CD4-positive, CD25-positive, alpha-beta regulatory T cell (primary cell): ENCODE results near the gene PHLDA1. TPM values are rescaled to one million over a fixed set of nuclear protein-coding genes. Genes with fewer than 3 reads are reported as not detected.

Experiments used
- ATAC-seq, 2 donors: fragments of 150-1000 bp; cut with Tn5 transposase; one replicate each; pipeline ENCODE4 v1.10.0; 2021; ENCODE audit warnings: low read depth in 2 of 2, moderate number of reproducible peaks in 2 of 2, moderate library complexity in 1 of 2
- DNase-seq, 3 donors: peaks; one replicate each; pipeline versions ENCODE4 v3.0.0 to v3.0.0-alpha.2; 2012 to 2022; ENCODE audit warnings: mixed read lengths in 1 of 3
- H3K27ac ChIP-seq: one replicate; pipeline ENCODE4 v1.7.0; 2013; ENCODE audit warnings: mild to moderate bottlenecking, low read length; ENCODE audit not compliant: insufficient read depth, poor library complexity, severe bottlenecking
- H3K27me3 ChIP-seq: one replicate; pipeline ENCODE4 v1.7.0; 2013; ENCODE audit warnings: low read length; ENCODE audit not compliant: control insufficient read depth, insufficient read depth
- H3K36me3 ChIP-seq: one replicate; pipeline ENCODE4 v1.7.0; 2013; ENCODE audit warnings: mild to moderate bottlenecking, low read length, moderate library complexity; ENCODE audit not compliant: control insufficient read depth, insufficient read depth
- H3K4me1 ChIP-seq: 2 replicates; pipeline ENCODE4 v1.7.0; 2013; ENCODE audit warnings: mild to moderate bottlenecking, low read length; ENCODE audit not compliant: insufficient read depth, control insufficient read depth, poor library complexity, severe bottlenecking
- H3K4me3 ChIP-seq: one replicate; pipeline ENCODE4 v1.7.0; 2013; ENCODE audit warnings: low read depth, mild to moderate bottlenecking, low read length, moderate library complexity
- H3K9me3 ChIP-seq, 2 experiments: 1 replicate in 1 of 2; 2 replicates in 1 of 2; pipeline ENCODE4 v1.7.0; 2013; ENCODE audit warnings: low read length in 2 of 2, mild to moderate bottlenecking in 1 of 2, moderate library complexity in 1 of 2; ENCODE audit not compliant: control insufficient read depth in 2 of 2
- H3K27ac Mint-ChIP-seq, 3 donors: one replicate each; pipeline ENCODE4 v1.8.0; 2020 to 2022; ENCODE audit warnings: mild to moderate bottlenecking in 3 of 3, mixed read lengths in 3 of 3, moderate library complexity in 2 of 3
- H3K27me3 Mint-ChIP-seq: one replicate; pipeline ENCODE4 v1.8.0; 2022; ENCODE audit warnings: mild to moderate bottlenecking, mixed read lengths
- H3K36me3 Mint-ChIP-seq: one replicate; pipeline ENCODE4 v1.8.0; 2020; ENCODE audit warnings: mixed read lengths
- H3K4me1 Mint-ChIP-seq, 4 donors: one replicate each; pipeline ENCODE4 v1.8.0; 2020 to 2022; ENCODE audit warnings: mixed read lengths in 4 of 4, mild to moderate bottlenecking in 1 of 4
- H3K4me3 Mint-ChIP-seq, 4 donors: one replicate each; pipeline ENCODE4 v1.8.0; 2020 to 2022; ENCODE audit warnings: mild to moderate bottlenecking in 4 of 4, mixed read lengths in 4 of 4, moderate library complexity in 3 of 4
- H3K9me3 Mint-ChIP-seq, 7 donors: one replicate each; pipeline ENCODE4 v1.8.0; 2020 to 2022; ENCODE audit warnings: mixed read lengths in 7 of 7, mild to moderate bottlenecking in 3 of 7, moderate library complexity in 2 of 7
- polyA plus RNA-seq, 4 donors: library from polyadenylated mRNA; unstranded; fragments of 300-500 nt; fragmentation: Illumina TruSeq; gene quantifications; one replicate each; pipeline ENCODE4 v1.2.3, GENCODE V29; 2021
- total RNA-seq: library from RNA; stranded (reverse); gene quantifications from one replicate; pipeline ENCODE4 v1.2.3, GENCODE V29; 2022

PHLDA1 gene
- total and polyA plus RNA-seq, 5 donors from 2014 or later, result 1.1 to 42.0 (median 1.6) TPM

- Mint-ChIP-seq H3K27ac (no peak overlapping the region), H3K4me3 (no peak overlapping the region), H3K27me3 (no peaks in the 10 kb centered on the region), H3K36me3 (no peaks in the 10 kb centered on the region), H3K4me1 (peaks cover 0 to 4% (median 1%) of the 10 kb centered on the region in 4 donors), H3K9me3 (no peaks in the 10 kb centered on the region)
- H3K27ac ChIP-seq, result no peak overlapping the region
- DNase-seq, result no peak
- no peak overlapping the region for H3K4me3 ChIP-seq
- H3K36me3 ChIP-seq, result no peaks in the 10 kb centered on the region
- H3K9me3 ChIP-seq, result no peaks in the 10 kb centered on the region
- no peak for ATAC-seq
- no peaks in the 10 kb centered on the region for H3K27me3 ChIP-seq
- no peaks in the 10 kb centered on the region for H3K4me1 ChIP-seq
These were observed 18.0 kb downstream of the PHLDA1 start for GRCh38 chr12:76013603-76014002.

GRCh38 chr12:76012644-76013043 is 18.9 kb downstream of the PHLDA1 start:
- Histone ChIP-seq H3K27me3 (no peaks in the 10 kb centered on the region), H3K27ac (no peak overlapping the region), H3K4me3 (no peak overlapping the region), H3K36me3 (no peaks in the 10 kb centered on the region), H3K4me1 (no peaks in the 10 kb centered on the region), H3K9me3 (no peaks in the 10 kb centered on the region)
- ATAC-seq (no peak), DNase-seq (no peak)
- H3K27me3 Mint-ChIP-seq, result no peaks in the 10 kb centered on the region
- H3K36me3 Mint-ChIP-seq, result no peaks in the 10 kb centered on the region
- no peaks in the 10 kb centered on the region for H3K9me3 Mint-ChIP-seq
- H3K4me3 Mint-ChIP-seq, result no peak overlapping the region
- H3K4me1 Mint-ChIP-seq, result peaks cover 0 to 4% (median 0%) of the 10 kb centered on the region in 4 donors
- H3K27ac Mint-ChIP-seq, result peak overlapping the region in 1 of 3 donors; percentile 87

DNA sequence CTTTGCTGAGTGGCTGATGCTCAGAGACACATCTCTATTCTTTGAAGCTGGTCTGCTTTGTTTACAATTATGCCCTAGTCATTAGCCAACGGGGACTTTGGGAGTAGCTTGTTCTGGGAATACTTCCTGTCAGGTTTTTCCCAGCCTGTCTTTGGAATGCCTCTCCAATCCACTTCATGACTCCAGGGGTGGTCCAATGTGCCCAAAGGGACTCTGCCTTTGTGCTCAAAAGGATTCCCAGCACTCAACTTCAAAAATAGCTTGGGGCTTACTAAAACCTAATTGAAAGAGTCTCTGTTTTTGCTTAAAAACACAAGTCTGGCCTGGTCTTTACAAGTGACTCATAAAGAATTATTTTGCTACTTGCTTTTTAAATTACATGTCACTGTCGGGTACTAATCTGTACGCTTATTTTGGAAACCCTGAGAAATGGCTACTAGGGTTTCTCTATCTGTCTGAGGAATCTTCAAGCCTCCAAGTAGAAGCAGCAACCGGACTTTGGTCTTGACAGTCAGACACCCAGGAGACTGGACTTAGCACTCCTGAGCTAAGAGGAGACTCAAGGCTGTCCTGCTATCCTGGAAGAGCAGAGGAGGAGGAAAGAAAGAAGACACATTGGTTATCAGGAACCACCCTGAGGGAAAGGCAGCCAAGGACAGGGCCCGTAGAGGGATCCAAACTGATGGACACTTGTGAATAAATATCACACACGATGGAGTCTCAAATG is 20.7 kb downstream of the PHLDA1 start:
- no peaks in the 10 kb centered on the region for H3K9me3 ChIP-seq
- Mint-ChIP-seq H3K9me3 (no peaks in the 10 kb centered on the region), H3K27ac (no peak overlapping the region), H3K27me3 (no peaks in the 10 kb centered on the region), H3K4me3 (no peak overlapping the region), H3K36me3 (no peaks in the 10 kb centered on the region), H3K4me1 (peaks cover 0 to 4% (median 0%) of the 10 kb centered on the region in 4 donors)
- no peaks in the 10 kb centered on the region for H3K4me1 ChIP-seq
- H3K27ac ChIP-seq, result no peak overlapping the region
- DNase-seq (no peak), ATAC-seq (no peak)
- no peaks in the 10 kb centered on the region for H3K36me3 ChIP-seq
- H3K4me3 ChIP-seq, result no peak overlapping the region
- H3K27me3 ChIP-seq, result no peaks in the 10 kb centered on the region

GRCh38 chr12:76008428-76008827 is 23.1 kb downstream of the PHLDA1 start:
- Mint-ChIP-seq H3K36me3 (no peaks in the 10 kb centered on the region), H3K27me3 (no peaks in the 10 kb centered on the region), H3K4me3 (no peak overlapping the region), H3K27ac (no peak overlapping the region), H3K4me1 (peaks cover 0 to 4% (median 0%) of the 10 kb centered on the region in 4 donors), H3K9me3 (peaks cover 0 to 2% (median 0%) of the 10 kb centered on the region in 7 donors)
- H3K4me3 ChIP-seq, result no peak overlapping the region
- H3K4me1 ChIP-seq, result no peaks in the 10 kb centered on the region
- no peaks in the 10 kb centered on the region for H3K9me3 ChIP-seq
- DNase-seq (no peak), ATAC-seq (no peak)
- no peaks in the 10 kb centered on the region for H3K27me3 ChIP-seq
- no peaks in the 10 kb centered on the region for H3K36me3 ChIP-seq
- no peak overlapping the region for H3K27ac ChIP-seq

GRCh38 chr12:76007640-76008039 is 23.9 kb downstream of the PHLDA1 start:
- ATAC-seq, result no peak
- no peaks in the 10 kb centered on the region for H3K27me3 ChIP-seq
- Mint-ChIP-seq H3K4me1 (peaks cover 0 to 4% (median 0%) of the 10 kb centered on the region in 4 donors), H3K9me3 (peaks cover 0 to 2% (median 0%) of the 10 kb centered on the region in 7 donors), H3K27me3 (no peaks in the 10 kb centered on the region), H3K4me3 (no peak overlapping the region), H3K27ac (no peak overlapping the region), H3K36me3 (no peaks in the 10 kb centered on the region)
- no peaks in the 10 kb centered on the region for H3K9me3 ChIP-seq
- no peak for DNase-seq
- H3K27ac ChIP-seq, result no peak overlapping the region
- no peak overlapping the region for H3K4me3 ChIP-seq
- no peaks in the 10 kb centered on the region for H3K36me3 ChIP-seq
- H3K4me1 ChIP-seq, result no peaks in the 10 kb centered on the region

DNA sequence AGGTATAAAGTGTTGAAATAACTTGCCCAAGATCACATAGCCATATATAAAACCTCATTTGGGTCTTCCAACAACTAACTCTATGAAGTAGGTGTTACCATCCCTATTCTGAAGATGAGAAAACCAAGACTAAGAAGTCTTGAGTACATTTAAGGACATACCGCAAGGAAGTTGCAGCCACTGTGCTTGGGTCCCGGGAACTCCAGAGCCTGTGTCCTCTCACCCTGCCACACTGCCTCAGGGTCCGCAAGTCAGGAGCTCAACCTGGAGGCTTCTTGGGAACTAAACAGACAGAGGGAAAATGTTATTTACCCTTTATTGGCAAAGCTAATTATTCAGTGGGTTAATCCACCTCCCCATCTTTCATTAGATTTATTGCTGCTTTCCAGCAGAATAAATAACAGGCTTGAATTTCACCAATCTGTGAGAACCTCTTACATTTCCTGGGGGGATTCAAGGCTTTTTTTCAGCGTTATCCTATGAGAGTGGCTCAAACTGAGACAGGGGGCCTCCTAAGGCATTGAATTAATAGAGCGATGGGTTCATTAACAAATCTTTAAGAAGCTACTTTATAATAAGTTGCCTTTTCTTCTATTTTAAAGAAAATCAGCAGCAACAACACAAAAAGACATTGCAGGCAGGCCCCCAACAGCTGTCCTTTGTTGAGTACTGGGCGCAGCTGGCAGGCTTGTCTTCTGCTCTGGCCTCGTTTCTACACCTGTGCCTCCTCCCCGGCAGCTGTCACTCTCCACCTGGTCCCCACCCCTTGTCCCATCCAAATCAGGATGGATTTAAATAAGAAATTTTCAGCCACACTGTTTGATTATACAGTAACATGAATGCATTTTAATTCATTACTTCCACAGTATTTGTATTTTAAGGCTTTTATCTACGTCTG is 25.3 kb downstream of the PHLDA1 start:
- no peak overlapping the region for H3K27ac Mint-ChIP-seq

DNA sequence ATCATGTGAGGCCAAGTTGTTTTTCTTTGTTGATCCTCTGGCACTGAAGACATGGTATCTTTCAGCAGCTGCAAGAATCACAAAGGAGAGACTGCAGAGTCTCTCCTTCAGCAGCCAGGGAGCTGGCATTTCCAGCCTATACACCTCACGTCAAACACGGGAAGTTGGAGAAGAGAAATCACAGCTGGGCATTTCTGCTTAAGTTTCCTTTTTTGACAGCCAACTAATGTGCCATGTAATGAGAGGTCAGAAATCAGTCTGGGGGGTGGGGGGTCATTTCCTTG is 28.3 kb downstream of the PHLDA1 start:
- no peaks in the 10 kb centered on the region for H3K36me3 Mint-ChIP-seq
- Histone ChIP-seq H3K27me3 (no peaks in the 10 kb centered on the region), H3K27ac (no peak overlapping the region), H3K4me3 (no peak overlapping the region), H3K4me1 (no peaks in the 10 kb centered on the region), H3K36me3 (no peaks in the 10 kb centered on the region), H3K9me3 (no peaks in the 10 kb centered on the region)
- no peak overlapping the region for H3K4me3 Mint-ChIP-seq
- no peaks in the 10 kb centered on the region for H3K27me3 Mint-ChIP-seq
- DNase-seq, result no peak
- no peak for ATAC-seq
- H3K4me1 Mint-ChIP-seq, result peaks cover 0 to 4% (median 0%) of the 10 kb centered on the region in 4 donors
- H3K27ac Mint-ChIP-seq, result no peak overlapping the region
- H3K9me3 Mint-ChIP-seq, result peaks cover 0 to 2% (median 0%) of the 10 kb centered on the region in 7 donors

More for the DNA sequence above, 25.3 kb downstream of the PHLDA1 start:
- Histone ChIP-seq H3K9me3 (no peaks in the 10 kb centered on the region), H3K4me3 (no peak overlapping the region), H3K27me3 (no peaks in the 10 kb centered on the region), H3K36me3 (no peaks in the 10 kb centered on the region), H3K27ac (no peak overlapping the region), H3K4me1 (no peaks in the 10 kb centered on the region)
- no peak overlapping the region for H3K4me3 Mint-ChIP-seq
- no peaks in the 10 kb centered on the region for H3K36me3 Mint-ChIP-seq
- peaks cover 0 to 4% (median 0%) of the 10 kb centered on the region in 4 donors for H3K4me1 Mint-ChIP-seq
- peaks cover 0 to 2% (median 0%) of the 10 kb centered on the region in 7 donors for H3K9me3 Mint-ChIP-seq
- DNase-seq (no peak), ATAC-seq (no peak)
- no peaks in the 10 kb centered on the region for H3K27me3 Mint-ChIP-seq
